GM12892 (cell line): ENCODE results near the gene KIF18B. TPM values are rescaled to one million over a fixed set of nuclear protein-coding genes. Genes with fewer than 3 reads are reported as not detected.

Experiments
- DNase-seq: peaks from one replicate; pipeline ENCODE4 v3.0.0; 2011; ENCODE audit not compliant: insufficient read length
- FAIRE-seq: peaks from 2 replicates; lab custom pipeline; 2011; peaks lifted over from hg19 to GRCh38; lab: Jason Lieb, UNC
- POLR2A ChIP-seq: IDR thresholded peaks from 2 replicates; pipeline ENCODE4 v1.6.1; 2011; ENCODE audit warnings: low read depth, low read length, control low read depth
- POLR2AphosphoS5 ChIP-seq: IDR thresholded peaks from 2 replicates; pipeline ENCODE4 v1.6.1; 2011; ENCODE audit warnings: low read depth, low read length, control low read depth
- TAF1 ChIP-seq: IDR thresholded peaks from 2 replicates; pipeline ENCODE4 v1.6.1; 2011; ENCODE audit warnings: low read depth, mild to moderate bottlenecking, control low read depth, low read length, borderline replicate concordance
- polyA plus RNA-seq: library from polyadenylated mRNA; unstranded; fragments of >200 nt; gene quantifications from one replicate; pipeline ENCODE4 v1.2.1, GENCODE V29; 2012; ENCODE audit warnings: missing spikeins, inconsistent platforms; ENCODE audit not compliant: missing spikeins

The KIF18B gene
- 9.7 TPM for polyA plus RNA-seq

GRCh38 chr17:44947461-44948314 is at the start of gene KIF18B:
Gene KIF18B (minus strand): TSS chr17:44947773. CDS start chr17:44936344, 11,429 bp downstream.
- TF ChIP-seq TAF1 (peak; percentile 57), POLR2AphosphoS5 (peak; percentile 90), POLR2A (peak; percentile 89)
- peak; percentile 95 for DNase-seq
- peak; percentile 92 for FAIRE-seq

DNA sequence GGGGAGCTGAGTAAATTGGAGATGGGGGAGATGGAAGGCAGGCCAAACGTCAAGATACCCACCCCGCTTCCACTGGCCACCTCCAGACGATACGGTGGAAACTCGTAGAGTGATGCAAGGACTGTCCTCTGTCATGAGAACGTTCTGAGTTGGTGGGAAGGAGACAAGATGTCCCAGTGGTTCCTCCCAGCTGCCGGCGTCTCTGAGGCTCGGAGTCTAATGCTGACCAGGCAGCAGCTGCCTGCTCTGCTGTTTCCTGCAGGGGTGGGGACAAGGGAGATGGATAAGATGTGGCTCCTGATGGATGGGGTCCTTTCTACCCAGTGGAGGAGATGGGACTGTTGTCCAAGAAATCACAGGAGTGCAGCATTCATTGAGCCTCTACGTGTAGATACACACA is 48.7 kb upstream of the KIF18B start:
- TF ChIP-seq POLR2A (no peak), TAF1 (no peak), POLR2AphosphoS5 (no peak)
- DNase-seq, result no peak
- FAIRE-seq, result no peak

DNA sequence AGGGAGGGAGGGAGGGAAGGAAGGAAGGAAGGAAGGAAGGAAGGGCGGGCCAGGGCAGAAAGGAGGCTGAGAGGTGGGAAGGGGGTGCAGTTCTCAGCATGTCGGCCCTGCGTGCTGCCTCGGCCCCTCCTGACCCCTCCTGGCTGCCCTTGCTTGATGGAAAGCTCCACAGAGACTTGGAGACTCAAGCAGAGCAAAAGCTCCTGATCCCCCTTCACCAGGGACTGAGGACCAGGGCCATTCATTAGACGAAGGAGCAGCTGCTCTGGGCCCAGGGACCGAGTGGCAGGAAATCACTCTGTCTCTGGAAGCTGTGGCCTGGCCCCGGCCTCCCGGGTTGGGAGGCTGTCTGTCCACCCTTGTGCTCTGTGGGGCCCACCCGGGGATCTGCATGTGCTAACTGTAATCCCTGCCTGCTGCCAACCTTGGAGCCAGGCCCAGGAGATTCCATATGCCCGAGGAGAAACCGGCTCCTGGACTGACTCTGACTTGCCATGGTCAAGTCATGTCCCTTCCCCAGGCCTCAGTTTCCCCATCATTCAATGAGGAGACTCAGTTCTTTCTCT is 47.9 kb upstream of the KIF18B start:
- TF ChIP-seq TAF1 (no peak), POLR2AphosphoS5 (no peak), POLR2A (no peak)
- no peak for FAIRE-seq
- DNase-seq, result no peak

DNA sequence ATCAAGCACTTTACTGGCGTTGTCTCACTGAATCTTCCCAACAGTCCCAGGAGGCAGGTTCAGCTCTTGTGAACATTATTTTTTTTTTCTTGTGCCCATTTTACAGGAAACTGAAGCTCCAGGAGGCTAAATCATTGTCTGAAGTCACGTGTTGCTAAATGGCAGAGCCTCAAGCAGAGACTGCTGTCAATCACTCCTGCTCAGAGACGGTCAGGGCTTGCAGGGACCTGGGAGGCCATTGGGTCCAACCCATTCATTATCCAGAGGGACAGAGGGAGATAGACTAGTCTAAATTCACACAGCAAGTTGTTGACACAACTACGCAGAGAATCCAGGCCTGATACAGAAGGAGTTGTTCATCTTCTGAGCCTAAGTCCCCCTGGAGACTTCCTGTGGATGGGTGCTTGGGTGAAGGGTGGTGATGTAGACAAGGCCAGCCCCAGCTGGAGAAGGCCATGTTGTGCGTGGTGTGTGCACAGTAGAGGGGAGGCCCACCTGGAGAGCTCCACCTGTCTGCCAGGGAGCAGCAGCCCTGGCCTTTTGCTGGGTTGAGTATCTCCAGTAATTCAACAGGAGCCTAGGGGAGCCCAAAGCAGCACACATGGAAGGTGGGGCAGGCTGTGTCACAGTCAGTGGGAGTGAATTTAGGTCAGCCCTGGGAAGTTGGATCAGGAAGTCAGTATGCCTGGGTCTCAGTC is 44.8 kb upstream of the KIF18B start:
- no peak for TF ChIP-seq POLR2A
- no peak for TF ChIP-seq TAF1
- TF ChIP-seq POLR2AphosphoS5, result no peak
- FAIRE-seq, result no peak
- DNase-seq, result no peak

GRCh38 chr17:44990994-44991393 is 43.4 kb upstream of the KIF18B start:
- DNase-seq, result no peak
- FAIRE-seq, result no peak
- TF ChIP-seq TAF1, result no peak
- TF ChIP-seq POLR2A, result no peak
- TF ChIP-seq POLR2AphosphoS5, result no peak

- FAIRE-seq, result no peak
- no peak for TF ChIP-seq TAF1
- no peak for TF ChIP-seq POLR2AphosphoS5
- TF ChIP-seq POLR2A, result no peak
- DNase-seq, result no peak
These were observed 42.1 kb upstream of the KIF18B start for GRCh38 chr17:44989552-44990138.

- FAIRE-seq (no peak), DNase-seq (no peak)
- TF ChIP-seq POLR2A, result no peak
- TF ChIP-seq TAF1, result no peak
- TF ChIP-seq POLR2AphosphoS5, result no peak
These were observed 40.7 kb upstream of the KIF18B start for GRCh38 chr17:44988044-44988942.

DNA sequence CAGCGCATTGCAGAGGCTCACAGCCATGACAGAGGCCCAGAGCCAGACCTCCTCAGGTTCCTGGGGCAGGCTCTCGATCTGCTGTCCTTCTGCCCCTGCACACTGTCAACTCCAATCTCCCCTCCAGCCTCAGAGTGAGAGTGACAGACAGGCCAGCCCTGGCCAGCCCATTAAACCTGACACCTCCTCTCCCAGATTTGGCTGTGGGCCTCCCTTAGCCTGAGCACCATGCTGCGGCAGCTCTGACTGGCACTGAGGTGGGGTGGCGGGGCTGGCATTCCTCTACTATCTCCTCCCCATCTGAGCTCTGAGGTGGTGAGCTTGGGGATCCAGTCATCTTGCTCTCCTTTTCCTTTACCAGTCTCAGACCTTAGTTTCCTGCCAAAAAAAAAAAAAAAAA is 36.0 kb upstream of the KIF18B start:
- DNase-seq (no peak), FAIRE-seq (no peak)
- TF ChIP-seq POLR2A (no peak), TAF1 (no peak), POLR2AphosphoS5 (no peak)

DNA sequence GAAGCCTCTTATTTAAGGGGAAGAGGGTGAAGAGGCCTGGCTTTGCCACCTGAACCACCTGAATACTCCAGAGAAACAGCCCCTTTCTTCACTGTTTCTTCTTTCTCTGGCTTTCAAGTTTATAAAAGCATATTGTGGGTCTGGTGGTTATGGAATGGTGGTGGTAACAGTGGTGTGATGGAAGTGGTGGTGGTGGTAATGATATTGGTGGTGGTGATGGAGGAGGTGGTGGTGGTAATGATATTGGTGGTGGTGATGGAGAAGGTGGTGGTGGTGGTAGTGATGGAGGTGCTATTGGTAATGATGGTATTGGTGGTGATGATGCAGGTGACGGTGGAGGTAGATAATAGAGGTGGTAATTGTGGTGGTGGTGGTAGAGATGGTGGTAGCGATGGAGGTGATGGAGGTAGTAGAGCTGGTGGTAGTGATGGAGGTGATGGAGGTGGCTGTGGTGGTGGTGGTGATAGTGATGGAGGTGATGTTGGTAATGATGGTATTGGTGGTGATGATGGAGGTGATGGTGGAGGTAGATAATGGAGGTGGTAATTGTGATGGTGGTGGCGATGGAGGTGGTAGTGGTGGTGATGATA is 34.6 kb upstream of the KIF18B start:
- FAIRE-seq, result no peak
- no peak for TF ChIP-seq POLR2AphosphoS5
- TF ChIP-seq TAF1, result no peak
- TF ChIP-seq POLR2A, result no peak
- DNase-seq, result no peak

- FAIRE-seq (no peak), DNase-seq (no peak)
- TF ChIP-seq POLR2A, result no peak
- no peak for TF ChIP-seq POLR2AphosphoS5
- no peak for TF ChIP-seq TAF1
These were observed 33.8 kb upstream of the KIF18B start for GRCh38 chr17:44981221-44981968.
